CD4-positive, CD25-positive, alpha-beta regulatory T cell (primary cell): Measurements from ENCODE around the gene EZH1. TPM values are rescaled to one million over a fixed set of nuclear protein-coding genes. Genes with fewer than 3 reads are reported as not detected.
"Not testable (repeated sequence)": the region's sequence is repeated elsewhere in the genome, so short reads cannot be mapped to it uniquely, and the experiment has no call there.

Experiments
- ATAC-seq, 2 donors: fragments of 150-1000 bp; cut with Tn5 transposase; one replicate each; pipeline ENCODE4 v1.10.0; 2021; ENCODE audit warnings: low read depth in 2 of 2, moderate number of reproducible peaks in 2 of 2, moderate library complexity in 1 of 2
- DNase-seq, 3 donors: peaks; one replicate each; pipeline versions ENCODE4 v3.0.0 to v3.0.0-alpha.2; 2012 to 2022; ENCODE audit warnings: mixed read lengths in 1 of 3
- H3K27ac ChIP-seq: one replicate; pipeline ENCODE4 v1.7.0; 2013; ENCODE audit warnings: mild to moderate bottlenecking, low read length; ENCODE audit not compliant: insufficient read depth, poor library complexity, severe bottlenecking
- H3K27me3 ChIP-seq: one replicate; pipeline ENCODE4 v1.7.0; 2013; ENCODE audit warnings: low read length; ENCODE audit not compliant: control insufficient read depth, insufficient read depth
- H3K36me3 ChIP-seq: one replicate; pipeline ENCODE4 v1.7.0; 2013; ENCODE audit warnings: mild to moderate bottlenecking, low read length, moderate library complexity; ENCODE audit not compliant: control insufficient read depth, insufficient read depth
- H3K4me1 ChIP-seq: 2 replicates; pipeline ENCODE4 v1.7.0; 2013; ENCODE audit warnings: mild to moderate bottlenecking, low read length; ENCODE audit not compliant: insufficient read depth, control insufficient read depth, poor library complexity, severe bottlenecking
- H3K4me3 ChIP-seq: one replicate; pipeline ENCODE4 v1.7.0; 2013; ENCODE audit warnings: low read depth, mild to moderate bottlenecking, low read length, moderate library complexity
- H3K9me3 ChIP-seq, 2 experiments: 1 replicate in 1 of 2; 2 replicates in 1 of 2; pipeline ENCODE4 v1.7.0; 2013; ENCODE audit warnings: low read length in 2 of 2, mild to moderate bottlenecking in 1 of 2, moderate library complexity in 1 of 2; ENCODE audit not compliant: control insufficient read depth in 2 of 2
- H3K27ac Mint-ChIP-seq, 3 donors: one replicate each; pipeline ENCODE4 v1.8.0; 2020 to 2022; ENCODE audit warnings: mild to moderate bottlenecking in 3 of 3, mixed read lengths in 3 of 3, moderate library complexity in 2 of 3
- H3K27me3 Mint-ChIP-seq: one replicate; pipeline ENCODE4 v1.8.0; 2022; ENCODE audit warnings: mild to moderate bottlenecking, mixed read lengths
- H3K36me3 Mint-ChIP-seq: one replicate; pipeline ENCODE4 v1.8.0; 2020; ENCODE audit warnings: mixed read lengths
- H3K4me1 Mint-ChIP-seq, 4 donors: one replicate each; pipeline ENCODE4 v1.8.0; 2020 to 2022; ENCODE audit warnings: mixed read lengths in 4 of 4, mild to moderate bottlenecking in 1 of 4
- H3K4me3 Mint-ChIP-seq, 4 donors: one replicate each; pipeline ENCODE4 v1.8.0; 2020 to 2022; ENCODE audit warnings: mild to moderate bottlenecking in 4 of 4, mixed read lengths in 4 of 4, moderate library complexity in 3 of 4
- H3K9me3 Mint-ChIP-seq, 7 donors: one replicate each; pipeline ENCODE4 v1.8.0; 2020 to 2022; ENCODE audit warnings: mixed read lengths in 7 of 7, mild to moderate bottlenecking in 3 of 7, moderate library complexity in 2 of 7
- polyA plus RNA-seq, 4 donors: library from polyadenylated mRNA; unstranded; fragments of 300-500 nt; fragmentation: Illumina TruSeq; gene quantifications; one replicate each; pipeline ENCODE4 v1.2.3, GENCODE V29; 2021
- total RNA-seq: library from RNA; stranded (reverse); gene quantifications from one replicate; pipeline ENCODE4 v1.2.3, GENCODE V29; 2022

Gene EZH1
- total and polyA plus RNA-seq, 5 donors from 2014 or later: 38.7 to 123 (median 54.4) TPM

DNA sequence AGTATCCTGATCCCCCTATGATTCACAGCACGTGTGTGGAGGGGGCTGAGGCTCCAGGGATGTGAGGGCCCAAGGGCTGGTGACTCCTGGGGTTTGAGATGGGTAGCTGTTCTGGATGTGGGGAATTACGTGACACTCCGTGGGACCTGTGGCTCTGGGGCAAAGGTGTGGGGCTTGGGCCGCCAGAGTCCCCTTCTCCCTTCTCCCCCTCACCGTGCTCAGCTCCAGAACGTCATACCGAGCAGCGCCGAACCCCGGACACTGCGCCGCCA lies 75.2 kb downstream of the EZH1 start:
- Histone ChIP-seq H3K27ac (no peak overlapping the region), H3K4me1 (peaks cover 26% of the 10 kb centered on the region), H3K27me3 (peaks cover under 1% of the 10 kb centered on the region), H3K36me3 (no peaks in the 10 kb centered on the region), H3K9me3 (no peaks in the 10 kb centered on the region), H3K4me3 (no peak overlapping the region)
- DNase-seq (no peak), ATAC-seq (no peak)
- Mint-ChIP-seq H3K36me3 (peaks cover 16% of the 10 kb centered on the region), H3K4me1 (peaks cover 6 to 25% (median 16%) of the 10 kb centered on the region in 4 donors), H3K27me3 (peaks cover 32% of the 10 kb centered on the region), H3K27ac (no peak overlapping the region), H3K4me3 (peak overlapping the region in 2 of 4 donors; percentile 63 to 71), H3K9me3 (peaks cover 0 to 4% (median 0%) of the 10 kb centered on the region in 7 donors)

DNA sequence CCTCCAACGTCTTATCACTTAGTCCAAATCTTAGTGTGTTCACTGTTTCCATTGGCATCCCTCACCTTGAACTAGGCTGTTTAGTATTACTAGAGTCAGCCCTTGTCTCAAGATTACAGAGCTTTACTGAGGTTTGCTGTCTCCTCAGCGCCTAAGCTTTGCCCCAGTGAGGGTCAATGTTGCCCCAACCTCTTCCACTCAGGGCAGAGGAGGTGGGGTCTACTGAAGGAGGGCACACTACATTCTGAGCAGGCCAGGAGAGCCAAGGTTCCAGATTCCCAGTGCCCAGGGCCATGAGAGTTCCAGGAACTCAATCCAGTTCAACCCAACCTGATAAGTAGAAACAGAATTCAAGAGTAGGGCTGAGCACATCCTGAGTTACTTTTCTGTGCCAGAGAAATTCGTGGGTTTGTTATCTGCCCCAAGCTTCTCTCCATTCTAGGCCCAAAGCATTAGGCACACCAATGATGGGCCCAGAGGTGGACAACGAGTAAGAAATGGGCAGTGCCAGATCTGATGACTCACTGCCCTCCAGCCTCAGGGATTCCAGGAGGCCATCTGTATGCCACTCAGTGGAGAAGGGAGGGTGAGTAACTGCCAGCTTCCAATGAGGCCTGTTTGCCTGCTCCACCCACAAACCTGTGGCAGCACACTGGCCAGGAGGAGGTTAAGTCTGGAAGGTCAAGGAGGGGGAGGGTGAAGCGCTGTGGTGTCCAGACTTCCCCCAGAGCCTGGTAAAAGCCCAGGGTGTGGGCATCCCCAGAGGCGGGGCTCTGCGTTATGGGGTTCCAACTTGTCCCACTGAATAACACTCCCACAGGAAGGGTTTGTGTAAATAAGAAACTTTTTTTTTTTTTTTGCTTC lies 77.5 kb downstream of the EZH1 start:
- H3K27me3 Mint-ChIP-seq: peaks cover 26% of the 10 kb centered on the region
- H3K4me3 ChIP-seq: no peak overlapping the region
- H3K36me3 ChIP-seq: no peaks in the 10 kb centered on the region
- H3K9me3 Mint-ChIP-seq: peaks cover 0 to 2% (median 0%) of the 10 kb centered on the region in 7 donors
- H3K36me3 Mint-ChIP-seq: peaks cover 26% of the 10 kb centered on the region
- no peak overlapping the region for H3K27ac ChIP-seq
- no peaks in the 10 kb centered on the region for H3K27me3 ChIP-seq
- peaks cover 15% of the 10 kb centered on the region for H3K4me1 ChIP-seq
- DNase-seq: no peak
- ATAC-seq: no peak
- H3K4me3 Mint-ChIP-seq: peak overlapping the region in 1 of 4 donors; percentile 72
- H3K4me1 Mint-ChIP-seq: peaks cover 6 to 19% (median 11%) of the 10 kb centered on the region in 4 donors
- H3K9me3 ChIP-seq: no peaks in the 10 kb centered on the region
- H3K27ac Mint-ChIP-seq: peak overlapping the region in 1 of 3 donors; percentile 71

DNA sequence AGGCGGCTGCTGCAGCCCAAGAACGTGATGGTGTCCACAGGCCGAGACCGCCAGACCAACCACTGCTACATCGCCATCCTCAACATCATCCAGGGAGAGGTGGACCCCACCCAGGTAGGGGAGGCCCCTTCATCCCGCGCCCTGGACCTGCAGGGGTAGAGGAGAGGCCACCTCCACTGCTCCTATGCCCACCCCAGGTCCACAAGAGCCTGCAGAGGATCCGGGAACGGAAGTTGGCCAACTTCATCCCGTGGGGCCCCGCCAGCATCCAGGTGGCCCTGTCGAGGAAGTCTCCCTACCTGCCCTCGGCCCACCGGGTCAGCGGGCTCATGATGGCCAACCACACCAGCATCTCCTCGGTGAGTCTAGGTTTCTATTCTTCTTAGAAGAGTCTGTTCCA lies 78.7 kb downstream of the EZH1 start:
- H3K4me1 Mint-ChIP-seq: peaks cover 0 to 11% (median 6%) of the 10 kb centered on the region in 4 donors
- not testable (repeated sequence) for H3K36me3 ChIP-seq, H3K9me3 Mint-ChIP-seq, H3K27ac ChIP-seq, DNase-seq, H3K4me3 ChIP-seq, H3K9me3 ChIP-seq, H3K27me3 ChIP-seq, ATAC-seq, H3K27ac Mint-ChIP-seq, H3K4me1 ChIP-seq
- peaks cover 26% of the 10 kb centered on the region for H3K36me3 Mint-ChIP-seq
- peaks cover 19% of the 10 kb centered on the region for H3K27me3 Mint-ChIP-seq
- H3K4me3 Mint-ChIP-seq: peak overlapping the region in 1 of 4 donors; percentile 11

DNA sequence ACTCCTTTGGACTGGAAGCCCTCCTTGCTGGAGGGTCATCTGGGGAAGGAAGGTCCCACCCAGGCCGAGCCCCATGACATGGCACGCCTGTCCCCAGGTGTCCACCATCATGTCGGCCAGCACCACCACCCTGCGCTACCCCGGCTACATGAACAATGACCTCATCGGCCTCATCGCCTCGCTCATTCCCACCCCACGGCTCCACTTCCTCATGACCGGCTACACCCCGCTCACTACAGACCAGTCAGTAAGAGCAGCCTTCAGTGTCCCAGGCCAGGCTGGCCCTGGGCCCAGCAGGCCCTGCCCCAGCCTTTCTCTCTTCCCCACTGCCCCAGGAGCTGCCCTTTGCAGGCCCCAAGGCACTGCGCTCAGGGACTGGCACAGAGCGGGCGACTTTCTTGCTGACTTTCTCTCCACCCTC lies 79.2 kb downstream of the EZH1 start:
- Mint-ChIP-seq H3K27me3 (peaks cover 14% of the 10 kb centered on the region), H3K9me3 (no peaks in the 10 kb centered on the region), H3K36me3 (peaks cover 26% of the 10 kb centered on the region), H3K27ac (peak overlapping the region in 1 of 3 donors; percentile 25), H3K4me1 (peaks cover 0 to 10% (median 4%) of the 10 kb centered on the region in 4 donors), H3K4me3 (no peak overlapping the region)
- Histone ChIP-seq H3K36me3 (no peaks in the 10 kb centered on the region), H3K4me1 (peaks cover 4% of the 10 kb centered on the region), H3K4me3 (no peak overlapping the region), H3K9me3 (no peaks in the 10 kb centered on the region), H3K27me3 (no peaks in the 10 kb centered on the region), H3K27ac (no peak overlapping the region)
- no peak for DNase-seq
- no peak for ATAC-seq

DNA sequence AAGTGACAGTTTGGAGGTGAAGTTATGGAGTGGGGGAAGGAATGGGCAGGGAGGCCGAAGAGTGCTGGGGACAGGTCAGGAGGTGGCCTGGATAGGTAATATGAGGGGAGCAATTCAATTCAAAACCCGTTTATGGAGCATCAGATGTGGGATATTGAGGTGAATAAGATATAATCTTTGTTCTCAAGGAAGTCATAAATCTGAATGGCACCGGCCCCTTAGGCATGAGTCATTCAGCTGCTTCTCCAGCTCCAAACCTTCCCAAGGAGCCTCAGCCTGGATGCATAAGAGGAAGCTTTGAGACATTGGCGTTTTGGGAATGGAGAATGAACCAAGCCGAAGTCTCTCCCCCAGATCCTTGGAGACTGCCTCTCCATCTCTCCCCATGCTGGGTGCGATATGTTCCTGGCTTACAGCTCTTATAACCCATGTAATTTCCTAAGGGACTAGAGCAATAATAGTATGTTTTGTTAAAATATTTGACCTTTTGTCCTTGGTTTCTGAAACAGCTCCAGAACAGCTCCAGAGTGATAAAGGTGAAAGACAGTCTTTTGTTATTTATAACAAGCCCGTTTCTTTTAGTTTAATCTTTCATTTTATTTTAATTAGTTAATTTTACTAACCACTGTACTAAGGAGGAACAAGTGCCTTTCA lies 84.0 kb downstream of the EZH1 start:
- Mint-ChIP-seq H3K27ac (no peak overlapping the region), H3K27me3 (peaks cover 7% of the 10 kb centered on the region), H3K9me3 (no peaks in the 10 kb centered on the region), H3K4me3 (peak overlapping the region in 3 of 4 donors; percentile 23 to 58 (median 54)), H3K4me1 (peaks cover 3 to 24% (median 12%) of the 10 kb centered on the region in 4 donors), H3K36me3 (peaks cover 16% of the 10 kb centered on the region)
- ATAC-seq: no peak
- H3K36me3 ChIP-seq: no peaks in the 10 kb centered on the region
- no peak overlapping the region for H3K27ac ChIP-seq
- H3K4me1 ChIP-seq: peaks cover 15% of the 10 kb centered on the region
- H3K27me3 ChIP-seq: no peaks in the 10 kb centered on the region
- no peaks in the 10 kb centered on the region for H3K9me3 ChIP-seq
- no peak overlapping the region for H3K4me3 ChIP-seq
- no peak for DNase-seq

DNA sequence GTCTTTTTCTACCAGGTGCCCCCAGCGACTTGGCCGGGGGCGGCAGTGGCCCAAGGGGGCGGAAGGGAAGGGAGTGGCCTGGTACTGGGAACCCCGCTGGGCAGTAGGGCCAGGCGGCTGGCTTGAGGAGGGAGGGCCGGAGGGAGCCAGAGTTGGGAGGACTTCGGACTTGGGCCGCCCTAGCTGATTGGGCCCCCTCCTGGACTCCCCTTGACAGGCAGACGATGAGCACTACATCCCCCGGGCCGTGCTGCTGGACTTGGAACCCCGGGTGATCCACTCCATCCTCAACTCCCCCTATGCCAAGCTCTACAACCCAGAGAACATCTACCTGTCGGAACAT lies 84.9 kb downstream of the EZH1 start:
- Mint-ChIP-seq H3K4me3 (peak overlapping the region; percentile 23 to 92 (median 90)), H3K36me3 (peaks cover 10% of the 10 kb centered on the region), H3K4me1 (peaks cover 5 to 24% (median 17%) of the 10 kb centered on the region in 4 donors), H3K27ac (peak overlapping the region in 1 of 3 donors; percentile 91)
- H3K36me3 ChIP-seq, ATAC-seq, H3K9me3 Mint-ChIP-seq, H3K4me3 ChIP-seq, H3K27me3 ChIP-seq, DNase-seq, H3K27me3 Mint-ChIP-seq, H3K27ac ChIP-seq, H3K9me3 ChIP-seq: not testable (repeated sequence)
- peaks cover 15% of the 10 kb centered on the region for H3K4me1 ChIP-seq

DNA sequence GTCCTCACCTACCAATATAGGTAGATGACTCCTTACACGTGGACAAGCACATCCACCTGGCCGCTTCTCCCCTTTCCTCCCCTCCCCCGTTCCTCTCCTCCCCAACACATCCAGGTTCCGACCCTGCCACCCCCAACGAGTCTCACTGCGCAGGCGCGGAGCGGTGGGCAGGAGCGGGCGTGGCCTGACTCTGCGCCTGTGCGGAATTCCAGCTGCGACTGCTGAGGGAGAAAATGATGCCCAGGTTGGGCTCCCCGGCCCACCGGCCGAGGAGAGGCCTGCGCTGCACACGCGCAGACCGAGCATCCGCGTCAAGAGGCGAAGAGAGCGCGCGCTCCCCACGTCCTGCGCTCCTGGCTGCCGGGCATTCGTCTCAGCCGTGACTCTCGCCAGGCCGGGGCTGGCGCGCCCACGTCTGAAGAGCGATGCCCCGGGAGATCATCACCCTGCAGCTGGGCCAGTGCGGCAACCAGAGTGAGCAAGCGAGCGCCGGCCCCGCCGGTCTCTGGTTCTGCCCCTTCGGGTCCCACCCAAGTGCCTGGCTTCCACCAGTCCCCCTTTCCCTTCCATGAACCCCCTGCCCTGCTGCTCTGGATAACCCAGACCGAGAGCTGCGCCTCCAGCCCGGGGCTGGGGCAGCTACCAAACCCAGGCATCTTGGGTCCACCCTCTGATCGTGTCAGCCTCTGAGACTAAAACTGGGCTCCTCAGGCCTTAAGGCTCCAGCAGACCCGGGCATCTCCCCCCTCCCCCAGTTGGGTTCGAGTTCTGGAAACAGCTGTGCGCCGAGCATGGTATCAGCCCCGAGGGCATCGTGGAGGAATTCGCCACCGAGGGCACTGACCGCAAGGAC lies 85.5 kb downstream of the EZH1 start, which contains the start of gene TUBG2:
Gene TUBG2 (plus strand): TSS at position 206 of the 853 bp plus-strand sequence. CDS start 220 bp downstream, at position 426.
- peak within 1 kb of the TSS in 2 of 3 donors; percentile 89 to 91 for H3K27ac Mint-ChIP-seq

More for the DNA sequence above, 85.5 kb downstream of the EZH1 start, which contains the start of gene TUBG2:
- H3K27ac ChIP-seq: no peak within 1 kb of the TSS
- Mint-ChIP-seq H3K4me3 (peak within 1 kb of the TSS; percentile 89 to 93 (median 91)), H3K9me3 (no peaks in the 10 kb centered on the region), H3K4me1 (peaks cover 5 to 24% (median 17%) of the 10 kb centered on the region in 4 donors), H3K36me3 (peaks cover 8% of the 10 kb centered on the region), H3K27me3 (peaks cover 14% of the 10 kb centered on the region)
- no peaks in the 10 kb centered on the region for H3K36me3 ChIP-seq
- ATAC-seq (peak; percentile 63 to 71), DNase-seq (peak; percentile 43 to 61 (median 58))
- H3K4me1 ChIP-seq: peaks cover 15% of the 10 kb centered on the region
- no peaks in the 10 kb centered on the region for H3K27me3 ChIP-seq
- H3K4me3 ChIP-seq: peak within 1 kb of the TSS; percentile 76
- no peaks in the 10 kb centered on the region for H3K9me3 ChIP-seq
